Ovary (tissue), 9 donors: ENCODE measurements around the gene PIM2. TPM values are rescaled to one million over a fixed set of nuclear protein-coding genes. Genes with fewer than 3 reads are reported as not detected.

Experiments
- DNase-seq, 5 donors: peaks; one replicate each; pipeline ENCODE4 v3.0.0-alpha.2; 2019 to 2020
- H3K27ac ChIP-seq, 2 donors: fragments of 200-600 bp; one replicate each; pipeline versions ENCODE4 v1.5.1 to v1.8.0; 2019 to 2022
- H3K27me3 ChIP-seq: fragments of 200-600 bp; one replicate; pipeline ENCODE4 v1.8.0; 2022
- H3K36me3 ChIP-seq: fragments of 200-600 bp; sonication (generic); one replicate; pipeline ENCODE4 v1.5.1; 2019
- H3K4me1 ChIP-seq: one replicate; pipeline ENCODE4 v1.8.1; 2013; ENCODE audit warnings: mild to moderate bottlenecking, moderate library complexity; ENCODE audit not compliant: insufficient read depth
- H3K4me3 ChIP-seq: fragments of 200-600 bp; sonication (generic); one replicate; pipeline ENCODE4 v1.5.1; 2017
- H3K9me3 ChIP-seq, 2 donors: fragments of 200-600 bp in 1 of 2; sonication (generic) in 1 of 2; one replicate each; pipeline versions ENCODE4 v1.5.1 to v1.8.1; 2013 to 2019; ENCODE audit warnings: mild to moderate bottlenecking in 1 of 2, moderate library complexity in 1 of 2
- EP300 ChIP-seq: sonication (generic); formaldehyde crosslinking; IDR thresholded peaks from one replicate; pipeline ENCODE4 v1.6.1; 2017; ENCODE audit warnings: antibody characterized with exemption
- POLR2A ChIP-seq: fragments of 450-650 bp; IDR thresholded peaks from one replicate; pipeline ENCODE4 v1.6.1; 2017; ENCODE audit warnings: antibody characterized with exemption, mild to moderate bottlenecking, moderate library complexity
- WGBS, 3 donors: extraction: QIAGEN DNeasy Blood & Tissue Kit in 1 of 3; methylation state at CpG; one replicate each; pipeline versions ENCODE4 v1.1.5 to v1.1.7; 2013 to 2017; 5-methylcytosine and 5-hydroxymethylcytosine counted together
- intact Hi-C, 4 donors: fragments of 100-400 bp; cut with DNase I; formaldehyde crosslinking; loops; one replicate each; pipeline versions ENCODE4 v1.11.0 to v1.15.1; 2022 to 2023
- polyA plus RNA-seq, 2 donors: library from polyadenylated mRNA; stranded (reverse); fragments of 200-250 nt in 1 of 2; fragments of 350-450 nt in 1 of 2; fragmentation: Illumina TruSeq in 1 of 2; extraction: RNeasy Lipid Tissue Mini Kit (QIAGEN cat#74804) in 1 of 2; gene quantifications; one replicate each; pipeline ENCODE4 v1.2.3, GENCODE V29; 2013 to 2014
- total RNA-seq, 7 donors: library from RNA; depleted of rRNA in 2 of 7; stranded (reverse); fragments of >200 nt in 2 of 7; fragmentation: NEBNext Ultra II Directional in 3 of 7; extraction: Animal tissue kit (Norgen Biotek cat#: 25700) in 3 of 7; gene quantifications; one replicate each; pipeline versions ENCODE4 v1.1.0 to v1.2.4, GENCODE V29; 2016 to 2023
- TF ChIP-seq, protein P1 (sequence below), 3 donors: fragments of 450-650 bp in 2 of 3; fragments of 200-600 bp in 1 of 3; IDR thresholded peaks; one replicate each; pipeline versions ENCODE4 v1.5.1 to v1.8.0; 2016 to 2022; ENCODE audit warnings: antibody characterized with exemption in 3 of 3, mild to moderate bottlenecking in 1 of 3
- donor health status: DM: no; HTN: no; CAD: no; lungs with moderate emphysema.
- donor health status: DM: no; HTN: no; CAD: no.
- donor health status: Bipolar disorder and iron deficiency.
- donor health status: DM: yes; HTN: yes; CAD: no.
- donor health status: DM: no; HTN: no; CAD: no.
- donor health status: DM: yes; HTN: yes; CAD: no.

Gene PIM2
- total and polyA plus RNA-seq, 9 donors, result 6.3 to 22.9 (median 8.9) TPM

- TF ChIP-seq, protein P1, sequence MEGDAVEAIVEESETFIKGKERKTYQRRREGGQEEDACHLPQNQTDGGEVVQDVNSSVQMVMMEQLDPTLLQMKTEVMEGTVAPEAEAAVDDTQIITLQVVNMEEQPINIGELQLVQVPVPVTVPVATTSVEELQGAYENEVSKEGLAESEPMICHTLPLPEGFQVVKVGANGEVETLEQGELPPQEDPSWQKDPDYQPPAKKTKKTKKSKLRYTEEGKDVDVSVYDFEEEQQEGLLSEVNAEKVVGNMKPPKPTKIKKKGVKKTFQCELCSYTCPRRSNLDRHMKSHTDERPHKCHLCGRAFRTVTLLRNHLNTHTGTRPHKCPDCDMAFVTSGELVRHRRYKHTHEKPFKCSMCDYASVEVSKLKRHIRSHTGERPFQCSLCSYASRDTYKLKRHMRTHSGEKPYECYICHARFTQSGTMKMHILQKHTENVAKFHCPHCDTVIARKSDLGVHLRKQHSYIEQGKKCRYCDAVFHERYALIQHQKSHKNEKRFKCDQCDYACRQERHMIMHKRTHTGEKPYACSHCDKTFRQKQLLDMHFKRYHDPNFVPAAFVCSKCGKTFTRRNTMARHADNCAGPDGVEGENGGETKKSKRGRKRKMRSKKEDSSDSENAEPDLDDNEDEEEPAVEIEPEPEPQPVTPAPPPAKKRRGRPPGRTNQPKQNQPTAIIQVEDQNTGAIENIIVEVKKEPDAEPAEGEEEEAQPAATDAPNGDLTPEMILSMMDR (IDR thresholded peaks at IDR 0.05), result no peak
- TF ChIP-seq EP300 (no peak), POLR2A (no peak)
- H3K4me1 ChIP-seq, result peaks cover 2% of the 10 kb centered on the region
- H3K27me3 ChIP-seq, result no peaks in the 10 kb centered on the region
- H3K4me3 ChIP-seq, result no peak overlapping the region
- no peaks in the 10 kb centered on the region for H3K9me3 ChIP-seq
- no peaks in the 10 kb centered on the region for H3K36me3 ChIP-seq
- no peak overlapping the region for H3K27ac ChIP-seq
- DNase-seq, result no peak
- intact Hi-C loops, result no loop called here
- WGBS, 3 donors, result 44 to 52% (median 47%) methylated on average over 9 of the region's 9 CpGs
Observed at GRCh38 chrX:48937054-48937907, 18.5 kb upstream of the PIM2 start.

- 83 to 90% (median 85%) methylated on average over 8 of the region's 8 CpGs for WGBS, 3 donors
- Histone ChIP-seq H3K4me1 (peaks cover 1% of the 10 kb centered on the region), H3K27ac (no peak overlapping the region), H3K36me3 (no peaks in the 10 kb centered on the region), H3K4me3 (no peak overlapping the region), H3K9me3 (no peaks in the 10 kb centered on the region), H3K27me3 (no peaks in the 10 kb centered on the region)
- TF ChIP-seq POLR2A (no peak), EP300 (no peak)
- TF ChIP-seq, protein P1 (IDR thresholded peaks at IDR 0.05), result no peak
- intact Hi-C loops, result no loop called here
- no peak for DNase-seq
Observed at GRCh38 chrX:48936429-48937053, 17.7 kb upstream of the PIM2 start.

GRCh38 chrX:48935301-48935670 lies 16.5 kb upstream of the PIM2 start:
- WGBS, 3 donors, result 68 to 91% (median 79%) methylated on average over 1 of the region's 1 CpG
- Histone ChIP-seq H3K9me3 (no peaks in the 10 kb centered on the region), H3K27ac (no peak overlapping the region), H3K4me3 (no peak overlapping the region), H3K27me3 (no peaks in the 10 kb centered on the region), H3K36me3 (no peaks in the 10 kb centered on the region), H3K4me1 (no peaks in the 10 kb centered on the region)
- no peak for TF ChIP-seq POLR2A
- TF ChIP-seq, protein P1 (IDR thresholded peaks at IDR 0.05), result no peak
- TF ChIP-seq EP300, result no peak
- DNase-seq, result no peak
- intact Hi-C loops, result no loop called here

GRCh38 chrX:48934581-48935300 lies 15.9 kb upstream of the PIM2 start:
- no peaks in the 10 kb centered on the region for H3K4me1 ChIP-seq
- no peak overlapping the region for H3K27ac ChIP-seq
- H3K36me3 ChIP-seq, result no peaks in the 10 kb centered on the region
- WGBS, 3 donors, result 72 to 81% (median 79%) methylated on average over 7 of the region's 7 CpGs
- no peak for DNase-seq
- H3K4me3 ChIP-seq, result no peak overlapping the region
- no peaks in the 10 kb centered on the region for H3K27me3 ChIP-seq
- H3K9me3 ChIP-seq, result no peaks in the 10 kb centered on the region
- no peak for TF ChIP-seq EP300
- no peak for TF ChIP-seq POLR2A
- TF ChIP-seq, protein P1 (IDR thresholded peaks at IDR 0.05), result no peak
- intact Hi-C loops, result no loop called here
